CD14-positive monocyte (primary cell): ENCODE data around the gene SERPINA1. TPM values are rescaled to one million over a fixed set of nuclear protein-coding genes. Genes with fewer than 3 reads are reported as not detected.
A peak's percentile ranks its signal among the peaks of the same experiment; 100 is the strongest.

Source experiments
- DNase-seq, 3 donors: peaks; one replicate each; pipeline ENCODE4 v3.0.0-alpha.2; 2011 to 2022
- H2AFZ ChIP-seq: 2 replicates; pipeline ENCODE4 v1.6.0; 2012; ENCODE audit warnings: mild to moderate bottlenecking, low read depth, low read length, inconsistent platforms; ENCODE audit not compliant: insufficient read depth, poor library complexity, severe bottlenecking
- H3K27ac ChIP-seq, 2 donors: 1 replicate in 1 of 2; 2 replicates in 1 of 2; pipeline ENCODE4 v1.5.1; 2012 to 2013; ENCODE audit warnings: low read length in 2 of 2, control low read depth in 1 of 2, inconsistent platforms in 1 of 2, low read depth in 1 of 2, mild to moderate bottlenecking in 1 of 2
- H3K27me3 ChIP-seq, 2 donors: one replicate each; pipeline versions ENCODE4 v1.6.0 to v1.6.1; 2011 to 2013; ENCODE audit warnings: low read length in 2 of 2; ENCODE audit not compliant: control insufficient read depth in 2 of 2, insufficient read depth in 2 of 2
- H3K36me3 ChIP-seq, 2 donors: replicated peaks in 1 of 2; 1 replicate in 1 of 2; 2 replicates in 1 of 2; pipeline versions ENCODE4 v1.5.1 to v1.6.1; 2012 to 2013; ENCODE audit warnings: low read length in 2 of 2, control low read depth in 1 of 2, inconsistent platforms in 1 of 2, mild to moderate bottlenecking in 1 of 2; ENCODE audit not compliant: insufficient read depth in 2 of 2, control insufficient read depth in 1 of 2
- H3K4me1 ChIP-seq, 2 donors: 1 replicate in 1 of 2; 2 replicates in 1 of 2; pipeline versions ENCODE4 v1.5.1 to v1.6.1; 2012 to 2013; ENCODE audit warnings: low read length in 2 of 2, control low read depth in 1 of 2, inconsistent platforms in 1 of 2, mild to moderate bottlenecking in 1 of 2, moderate library complexity in 1 of 2; ENCODE audit not compliant: insufficient read depth in 2 of 2, control insufficient read depth in 1 of 2
- H3K4me2 ChIP-seq: replicated peaks from 2 replicates; pipeline ENCODE3; 2012; ENCODE audit warnings: low read length, moderate library complexity, mild to moderate bottlenecking; ENCODE audit not compliant: poor library complexity, severe bottlenecking; ENCODE audit errors: extremely low read depth
- H3K4me3 ChIP-seq, 3 experiments: fragments of 200-600 bp in 1 of 3; sonication (generic) in 1 of 3; replicated peaks in 1 of 3; 1 replicate in 2 of 3; 2 replicates in 1 of 3; pipeline ENCODE4 v1.5.1; 2011 to 2013; ENCODE audit warnings: low read length in 3 of 3, mild to moderate bottlenecking in 3 of 3, control low read depth in 2 of 3, low read depth in 2 of 3, inconsistent platforms in 1 of 3, moderate library complexity in 1 of 3
- H3K79me2 ChIP-seq: 2 replicates; pipeline ENCODE4 v1.6.0; 2012; ENCODE audit warnings: mild to moderate bottlenecking, control low read depth, inconsistent platforms, low read length, moderate library complexity; ENCODE audit not compliant: insufficient read depth
- H3K9ac ChIP-seq: 2 replicates; pipeline ENCODE4 v1.6.0; 2017; ENCODE audit warnings: low read length, mild to moderate bottlenecking; ENCODE audit not compliant: insufficient read depth, poor library complexity, severe bottlenecking
- H3K9me3 ChIP-seq, 2 donors: replicated peaks in 1 of 2; 1 replicate in 1 of 2; 2 replicates in 1 of 2; pipeline versions ENCODE4 v1.5.1 to v1.6.1; 2012 to 2013; ENCODE audit warnings: low read length in 2 of 2, control low read depth in 1 of 2; ENCODE audit not compliant: control insufficient read depth in 1 of 2, insufficient read depth in 1 of 2
- H4K20me1 ChIP-seq: 2 replicates; pipeline ENCODE4 v1.6.0; 2012; ENCODE audit warnings: mild to moderate bottlenecking, low read length, control low read depth, moderate library complexity; ENCODE audit not compliant: insufficient read depth
- H3K27ac Mint-ChIP-seq, 7 donors: one replicate each; pipeline ENCODE4 v1.8.0; 2020; ENCODE audit warnings: mild to moderate bottlenecking in 7 of 7, mixed read lengths in 7 of 7, moderate library complexity in 6 of 7, inconsistent platforms in 2 of 7
- H3K27me3 Mint-ChIP-seq, 3 donors: one replicate each; pipeline ENCODE4 v1.8.0; 2021 to 2022; ENCODE audit warnings: low read depth in 3 of 3, mild to moderate bottlenecking in 3 of 3, mixed read lengths in 3 of 3, moderate library complexity in 3 of 3, inconsistent platforms in 1 of 3
- H3K36me3 Mint-ChIP-seq, 2 donors: one replicate each; pipeline ENCODE4 v1.8.0; 2020; ENCODE audit warnings: mixed read lengths in 2 of 2, inconsistent platforms in 1 of 2, mild to moderate bottlenecking in 1 of 2
- H3K4me1 Mint-ChIP-seq: one replicate; pipeline ENCODE4 v1.8.0; 2020; ENCODE audit warnings: mild to moderate bottlenecking, mixed read lengths
- H3K4me3 Mint-ChIP-seq, 2 donors: one replicate each; pipeline ENCODE4 v1.8.0; 2020; ENCODE audit warnings: mild to moderate bottlenecking in 2 of 2, mixed read lengths in 2 of 2, moderate library complexity in 1 of 2
- H3K9me3 Mint-ChIP-seq, 7 donors: one replicate each; pipeline ENCODE4 v1.8.0; 2020 to 2022; ENCODE audit warnings: mixed read lengths in 7 of 7, mild to moderate bottlenecking in 6 of 7, moderate library complexity in 6 of 7, inconsistent platforms in 2 of 7
- WGBS: methylation state at CpG from one replicate; pipeline ENCODE4 v1.1.5; 2013; ENCODE audit warnings: missing lambda C conversion rate; ENCODE audit not compliant: insufficient coverage; 5-methylcytosine and 5-hydroxymethylcytosine counted together
- intact Hi-C, 2 donors: fragments of 100-400 bp; cut with micrococcal nuclease; formaldehyde crosslinking; loops; one replicate each; pipeline versions ENCODE4 v1.15.0 to v1.15.1; 2023
- polyA plus RNA-seq, 3 donors: library from polyadenylated mRNA; depleted of rRNA in 1 of 3; unstranded in 2 of 3; stranded (reverse) in 1 of 3; fragments of 300-500 nt in 2 of 3; fragments of >200 nt in 1 of 3; fragmentation: Illumina TruSeq in 2 of 3; gene quantifications; 1 replicate in 2 of 3; 2 replicates in 1 of 3; pipeline ENCODE4 v1.2.3, GENCODE V29; 2012 to 2021
- TF ChIP-seq, protein P1 (sequence below): fragments of 200-600 bp; IDR thresholded peaks from one replicate; pipeline ENCODE4 v1.8.0; 2022; ENCODE audit warnings: antibody characterized with exemption, mild to moderate bottlenecking

The SERPINA1 gene
- polyA plus RNA-seq, 3 donors, result 1,278 to 2,075 (median 2,042) TPM

- no peak overlapping the region for H3K4me3 ChIP-seq
- TF ChIP-seq, protein P1, sequence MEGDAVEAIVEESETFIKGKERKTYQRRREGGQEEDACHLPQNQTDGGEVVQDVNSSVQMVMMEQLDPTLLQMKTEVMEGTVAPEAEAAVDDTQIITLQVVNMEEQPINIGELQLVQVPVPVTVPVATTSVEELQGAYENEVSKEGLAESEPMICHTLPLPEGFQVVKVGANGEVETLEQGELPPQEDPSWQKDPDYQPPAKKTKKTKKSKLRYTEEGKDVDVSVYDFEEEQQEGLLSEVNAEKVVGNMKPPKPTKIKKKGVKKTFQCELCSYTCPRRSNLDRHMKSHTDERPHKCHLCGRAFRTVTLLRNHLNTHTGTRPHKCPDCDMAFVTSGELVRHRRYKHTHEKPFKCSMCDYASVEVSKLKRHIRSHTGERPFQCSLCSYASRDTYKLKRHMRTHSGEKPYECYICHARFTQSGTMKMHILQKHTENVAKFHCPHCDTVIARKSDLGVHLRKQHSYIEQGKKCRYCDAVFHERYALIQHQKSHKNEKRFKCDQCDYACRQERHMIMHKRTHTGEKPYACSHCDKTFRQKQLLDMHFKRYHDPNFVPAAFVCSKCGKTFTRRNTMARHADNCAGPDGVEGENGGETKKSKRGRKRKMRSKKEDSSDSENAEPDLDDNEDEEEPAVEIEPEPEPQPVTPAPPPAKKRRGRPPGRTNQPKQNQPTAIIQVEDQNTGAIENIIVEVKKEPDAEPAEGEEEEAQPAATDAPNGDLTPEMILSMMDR, result no peak
- intact Hi-C loops, result no loop called here
- no peaks in the 10 kb centered on the region for H3K79me2 ChIP-seq
- H3K27ac Mint-ChIP-seq, result no peak overlapping the region
- peaks cover 29 to 45% of the 10 kb centered on the region in 2 donors for H3K4me1 ChIP-seq
- H3K9me3 Mint-ChIP-seq, result peaks cover 0 to 8% (median 6%) of the 10 kb centered on the region in 7 donors
- no peak overlapping the region for H2AFZ ChIP-seq
- no peaks in the 10 kb centered on the region for H4K20me1 ChIP-seq
- peaks cover 0 to 4% of the 10 kb centered on the region in 2 donors for H3K36me3 Mint-ChIP-seq
- no peaks in the 10 kb centered on the region for H3K9me3 ChIP-seq
- H3K4me1 Mint-ChIP-seq, result peaks cover 8% of the 10 kb centered on the region
- no peaks in the 10 kb centered on the region for H3K36me3 ChIP-seq
- peaks cover 0 to 2% of the 10 kb centered on the region in 2 donors for H3K27me3 ChIP-seq
- H3K27me3 Mint-ChIP-seq, result peaks cover 1 to 6% (median 3%) of the 10 kb centered on the region in 3 donors
- no peak for DNase-seq
- no peak overlapping the region for H3K9ac ChIP-seq
- no peak overlapping the region for H3K4me2 ChIP-seq
- no peak overlapping the region for H3K4me3 Mint-ChIP-seq
- no peak overlapping the region for H3K27ac ChIP-seq
These were observed 18.5 kb upstream of the SERPINA1 start for GRCh38 chr14:94406910-94407309.

DNA sequence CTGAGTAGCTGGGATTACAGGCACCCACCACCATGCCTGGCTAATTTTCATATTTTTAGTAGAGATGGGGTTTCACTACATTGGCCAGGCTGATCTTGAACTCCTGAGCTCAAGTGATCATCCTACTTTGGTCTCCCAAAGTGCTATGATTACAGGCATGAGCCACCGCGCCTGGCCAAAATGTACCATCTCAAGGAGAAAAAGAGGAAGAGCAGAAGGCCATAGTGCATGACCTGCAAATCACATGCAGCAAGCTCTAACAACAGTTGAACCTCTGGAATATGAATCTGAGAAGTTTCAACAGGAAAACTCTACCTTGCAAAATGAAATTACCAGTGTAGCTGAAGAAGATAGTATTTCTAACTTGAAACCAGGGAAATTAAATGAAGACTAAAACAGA lies 17.1 kb upstream of the SERPINA1 start:
- no CpG with 5 or more reads among the region's 2 CpGs for WGBS
- H3K9ac ChIP-seq, result no peak overlapping the region
- Mint-ChIP-seq H3K9me3 (peaks cover 0 to 8% (median 4%) of the 10 kb centered on the region in 7 donors), H3K27me3 (peaks cover 0 to 4% (median 1%) of the 10 kb centered on the region in 3 donors), H3K36me3 (peaks cover 0 to 4% of the 10 kb centered on the region in 2 donors), H3K4me3 (no peak overlapping the region), H3K4me1 (peaks cover 2% of the 10 kb centered on the region), H3K27ac (peak overlapping the region in 6 of 7 donors; percentile 39 to 85 (median 64))
- peak overlapping the region; percentile 33 to 45 for H3K27ac ChIP-seq
- DNase-seq, result peak in 2 of 3 donors; percentile 49 to 66
- intact Hi-C loops, result no loop called here
- peaks cover 0 to 2% of the 10 kb centered on the region in 2 donors for H3K27me3 ChIP-seq
- TF ChIP-seq, protein P1, result no peak
- H3K9me3 ChIP-seq, result no peaks in the 10 kb centered on the region
- no peak overlapping the region for H3K4me3 ChIP-seq
- no peaks in the 10 kb centered on the region for H4K20me1 ChIP-seq
- no peak overlapping the region for H3K4me2 ChIP-seq
- H3K79me2 ChIP-seq, result no peaks in the 10 kb centered on the region
- H2AFZ ChIP-seq, result no peak overlapping the region
- H3K36me3 ChIP-seq, result no peaks in the 10 kb centered on the region
- H3K4me1 ChIP-seq, result peaks cover 23 to 34% of the 10 kb centered on the region in 2 donors
